ENCODE measurements around the gene VAV3. TPM values are rescaled to one million over a fixed set of nuclear protein-coding genes. Genes with fewer than 3 reads are reported as not detected.

The VAV3 gene
- total RNA-seq, 2 experiments from 2014 or later: 5.5 to 5.6 TPM

- no peaks in the 10 kb centered on the region for H3K9me3 Mint-ChIP-seq
- H3K36me3 Mint-ChIP-seq (ENCODE audit: low read depth): no peaks in the 10 kb centered on the region
- no peak overlapping the region for H3K4me3 ChIP-seq (ENCODE audit: low read length)
- no peaks in the 10 kb centered on the region for H3K27me3 ChIP-seq (ENCODE audit: control insufficient read depth in 1 of 2, insufficient read depth in 2 of 2, low read length in 2 of 2)
- ATAC-seq (ENCODE audit: poor library complexity) (no peak), DNase-seq (no peak)
- H3K27ac Mint-ChIP-seq: no peak overlapping the region
- no peaks in the 10 kb centered on the region for H3K4me1 ChIP-seq (ENCODE audit: insufficient read depth, low read length)
- intact Hi-C loops (cut with DNase I, micrococcal nuclease): no loop called here
- ChIA-PET CTCF (no interaction called here), POLR2A (no interaction called here)
- H3K4me1 Mint-ChIP-seq (ENCODE audit: low read depth): no peaks in the 10 kb centered on the region
- H3K9me3 ChIP-seq (ENCODE audit: control insufficient read depth in 1 of 2, insufficient read depth in 1 of 2, low read length in 2 of 2): no peaks in the 10 kb centered on the region
- H3K36me3 ChIP-seq (ENCODE audit: insufficient read depth, low read length): no peaks in the 10 kb centered on the region
- H3K4me3 Mint-ChIP-seq: no peak overlapping the region
- TF ChIP-seq CTCF (IDR thresholded peaks at IDR 0.05): no peak
- H3K27ac ChIP-seq (ENCODE audit: low read depth in 1 of 2, low read length in 2 of 2): no peak overlapping the region
- H3K27me3 Mint-ChIP-seq: no peaks in the 10 kb centered on the region
Measured at GRCh38 chr1:107555578-107555977, 409.4 kb downstream of the VAV3 start.

- no peak for TF ChIP-seq CTCF (IDR thresholded peaks at IDR 0.05)
- no peaks in the 10 kb centered on the region for H3K9me3 Mint-ChIP-seq
- no peak overlapping the region for H3K27ac Mint-ChIP-seq
- ChIA-PET POLR2A (no interaction called here), CTCF (no interaction called here)
- Histone ChIP-seq H3K27me3 (ENCODE audit: control insufficient read depth in 1 of 2, insufficient read depth in 2 of 2, low read length in 2 of 2) (peaks cover 0 to 2% of the 10 kb centered on the region in 2 experiments), H3K4me3 (ENCODE audit: low read length) (no peak overlapping the region), H3K27ac (ENCODE audit: low read depth in 1 of 2, low read length in 2 of 2) (no peak overlapping the region), H3K36me3 (ENCODE audit: insufficient read depth, low read length) (no peaks in the 10 kb centered on the region), H3K9me3 (ENCODE audit: control insufficient read depth in 1 of 2, insufficient read depth in 1 of 2, low read length in 2 of 2) (no peaks in the 10 kb centered on the region), H3K4me1 (ENCODE audit: insufficient read depth, low read length) (no peaks in the 10 kb centered on the region)
- H3K4me1 Mint-ChIP-seq (ENCODE audit: low read depth): no peaks in the 10 kb centered on the region
- ATAC-seq (ENCODE audit: poor library complexity) (no peak), DNase-seq (no peak)
- intact Hi-C loops (cut with DNase I, micrococcal nuclease): no loop called here
- no peaks in the 10 kb centered on the region for H3K36me3 Mint-ChIP-seq (ENCODE audit: low read depth)
- no peak overlapping the region for H3K4me3 Mint-ChIP-seq
- no peaks in the 10 kb centered on the region for H3K27me3 Mint-ChIP-seq
Measured at GRCh38 chr1:107552781-107553180, 412.2 kb downstream of the VAV3 start.

- no peaks in the 10 kb centered on the region for H3K9me3 Mint-ChIP-seq
- no peak overlapping the region for H3K4me3 Mint-ChIP-seq
- H3K27ac ChIP-seq (ENCODE audit: low read depth in 1 of 2, low read length in 2 of 2): no peak overlapping the region
- ATAC-seq (ENCODE audit: poor library complexity) (no peak), DNase-seq (no peak)
- ChIA-PET POLR2A (no interaction called here), CTCF (no interaction called here)
- no peaks in the 10 kb centered on the region for H3K9me3 ChIP-seq (ENCODE audit: control insufficient read depth in 1 of 2, insufficient read depth in 1 of 2, low read length in 2 of 2)
- H3K36me3 Mint-ChIP-seq (ENCODE audit: low read depth): no peaks in the 10 kb centered on the region
- intact Hi-C loops (cut with DNase I, micrococcal nuclease): no loop called here
- TF ChIP-seq CTCF (IDR thresholded peaks at IDR 0.05): no peak
- H3K36me3 ChIP-seq (ENCODE audit: insufficient read depth, low read length): no peaks in the 10 kb centered on the region
- H3K4me1 ChIP-seq (ENCODE audit: insufficient read depth, low read length): no peaks in the 10 kb centered on the region
- no peaks in the 10 kb centered on the region for H3K4me1 Mint-ChIP-seq (ENCODE audit: low read depth)
- H3K27ac Mint-ChIP-seq: no peak overlapping the region
- no peak overlapping the region for H3K4me3 ChIP-seq (ENCODE audit: low read length)
- H3K27me3 Mint-ChIP-seq: no peaks in the 10 kb centered on the region
- H3K27me3 ChIP-seq (ENCODE audit: control insufficient read depth in 1 of 2, insufficient read depth in 2 of 2, low read length in 2 of 2): peaks cover 0 to 4% of the 10 kb centered on the region in 2 experiments
Measured at GRCh38 chr1:107551456-107551855, 413.5 kb downstream of the VAV3 start.

All from CD4-positive, alpha-beta T cell (primary cell).